OCI-LY1 (cell line): ENCODE data around the gene AHDC1.

Source experiments
- H2AFZ ChIP-seq: fragments of 200-600 bp; sonication (generic), shearing (Covaris generic); 2 replicates; pipeline ENCODE4 v1.6.0; 2014; ENCODE audit warnings: antibody characterized with exemption, mild to moderate bottlenecking, low read length
- H3F3A ChIP-seq: fragments of 200-600 bp; sonication (generic), shearing (Covaris generic); 2 replicates; pipeline ENCODE4 v1.6.0; 2014; ENCODE audit warnings: mild to moderate bottlenecking, antibody characterized with exemption, low read length, moderate library complexity; ENCODE audit not compliant: insufficient read depth
- H3K27ac ChIP-seq: fragments of 200-600 bp; sonication (generic); 2 replicates; pipeline ENCODE4 v1.5.1; 2014; ENCODE audit warnings: low read length, mixed run types, mild to moderate bottlenecking, low read depth; ENCODE audit not compliant: poor library complexity, severe bottlenecking
- H3K27me3 ChIP-seq: fragments of 200-600 bp; sonication (generic); 2 replicates; pipeline ENCODE4 v1.6.0; 2014; ENCODE audit warnings: antibody characterized with exemption, mild to moderate bottlenecking, low read length, moderate library complexity; ENCODE audit not compliant: insufficient read depth
- H3K36me3 ChIP-seq: fragments of 200-600 bp; sonication (generic); 2 replicates; pipeline ENCODE4 v1.6.1; 2014; ENCODE audit warnings: mild to moderate bottlenecking, antibody characterized with exemption, low read length, moderate library complexity, mixed read lengths; ENCODE audit not compliant: insufficient read depth
- H3K4me1 ChIP-seq: fragments of 200-600 bp; sonication (generic); 2 replicates; pipeline ENCODE4 v1.5.1; 2014; ENCODE audit warnings: mild to moderate bottlenecking, low read length, moderate library complexity; ENCODE audit not compliant: insufficient read depth, severe bottlenecking
- H3K4me2 ChIP-seq: fragments of 200-600 bp; sonication (generic), shearing (Covaris generic); 2 replicates; pipeline ENCODE4 v1.6.1; 2014; ENCODE audit warnings: low read length
- H3K4me3 ChIP-seq: fragments of 200-600 bp; sonication (generic); 2 replicates; pipeline ENCODE4 v1.5.1; 2014; ENCODE audit warnings: low read length, low read depth, mild to moderate bottlenecking, mixed read lengths; ENCODE audit not compliant: poor library complexity, severe bottlenecking
- H3K79me2 ChIP-seq: fragments of 200-600 bp; shearing (Covaris generic); 2 replicates; pipeline ENCODE4 v1.6.1; 2016; ENCODE audit warnings: mixed run types, low read length, mixed read lengths; ENCODE audit not compliant: insufficient read depth
- H3K9ac ChIP-seq: fragments of 200-600 bp; sonication (generic), shearing (Covaris generic); 2 replicates; pipeline ENCODE4 v1.6.1; 2014; ENCODE audit warnings: mild to moderate bottlenecking, low read length, mixed read lengths
- H3K9me2 ChIP-seq: fragments of 200-600 bp; sonication (generic), shearing (Covaris generic); 2 replicates; pipeline ENCODE4 v1.6.1; 2014; ENCODE audit warnings: low read depth, mild to moderate bottlenecking, low read length, mixed read lengths
- H3K9me3 ChIP-seq: fragments of 200-600 bp; shearing (Covaris generic); 2 replicates; pipeline ENCODE4 v1.6.1; 2014; ENCODE audit warnings: low read length, mixed read lengths
- H4K20me1 ChIP-seq: fragments of 200-600 bp; sonication (generic), shearing (Covaris generic); 2 replicates; pipeline ENCODE4 v1.6.0; 2016; ENCODE audit warnings: mild to moderate bottlenecking, low read length; ENCODE audit not compliant: insufficient read depth
- CTCF ChIP-seq: fragments of 200-600 bp; sonication (generic), shearing (Covaris generic); IDR thresholded peaks from 2 replicates; pipeline ENCODE4 v1.5.1; 2017; ENCODE audit warnings: mild to moderate bottlenecking, antibody characterized with exemption, low read length, moderate library complexity, mixed read lengths
- EZH2 ChIP-seq: fragments of 200-600 bp; sonication (generic), shearing (Covaris generic); IDR thresholded peaks from 2 replicates; pipeline ENCODE4 v1.8.0; 2017; ENCODE audit warnings: borderline replicate concordance, mixed run types, mild to moderate bottlenecking, antibody characterized with exemption, low read length, moderate library complexity, mixed read lengths

The AHDC1 gene

GRCh38 chr1:27531959-27532685, 71.8 kb downstream of the AHDC1 start:
- H3K4me1 ChIP-seq = peaks cover 25% of the 10 kb centered on the region
- H3K27me3 ChIP-seq = no peaks in the 10 kb centered on the region
- H3K4me3 ChIP-seq = no peak overlapping the region
- H3K27ac ChIP-seq = no peak overlapping the region
- H3K36me3 ChIP-seq = no peaks in the 10 kb centered on the region
- no peak overlapping the region for H3K9ac ChIP-seq
- H3K4me2 ChIP-seq = no peak overlapping the region
- no peaks in the 10 kb centered on the region for H3K79me2 ChIP-seq
- no peaks in the 10 kb centered on the region for H3K9me2 ChIP-seq
- no peaks in the 10 kb centered on the region for H4K20me1 ChIP-seq
- no peaks in the 10 kb centered on the region for H3K9me3 ChIP-seq
- TF ChIP-seq CTCF = no peak
- H2AFZ ChIP-seq = no peak overlapping the region
- peaks cover 9% of the 10 kb centered on the region; the same call in 1 of the 2 replicates for H3F3A ChIP-seq

GRCh38 chr1:27530192-27530591, 73.8 kb downstream of the AHDC1 start:
- Histone ChIP-seq H2AFZ (no peak overlapping the region), H4K20me1 (no peaks in the 10 kb centered on the region), H3K9ac (no peak overlapping the region), H3K36me3 (no peaks in the 10 kb centered on the region), H3K4me2 (no peak overlapping the region), H3K9me3 (no peaks in the 10 kb centered on the region), H3K4me1 (peaks cover 45% of the 10 kb centered on the region), H3K4me3 (no peak overlapping the region), H3K9me2 (no peaks in the 10 kb centered on the region), H3K27ac (peak overlapping the region; percentile 99), H3K27me3 (no peaks in the 10 kb centered on the region), H3F3A (peaks cover 9% of the 10 kb centered on the region; the same call in 1 of the 2 replicates), H3K79me2 (no peaks in the 10 kb centered on the region)
- TF ChIP-seq EZH2 = no peak
- no peak for TF ChIP-seq CTCF

GRCh38 chr1:27529704-27530018, 74.3 kb downstream of the AHDC1 start:
- H3K36me3 ChIP-seq = no peaks in the 10 kb centered on the region
- H3K4me3 ChIP-seq = no peak overlapping the region
- H3K4me2 ChIP-seq = no peak overlapping the region
- H3K4me1 ChIP-seq = peaks cover 50% of the 10 kb centered on the region
- no peak overlapping the region; the same call in 1 of the 2 replicates for H3K9ac ChIP-seq
- H3K9me2 ChIP-seq = no peaks in the 10 kb centered on the region
- no peaks in the 10 kb centered on the region for H3K79me2 ChIP-seq
- TF ChIP-seq EZH2 (no peak), CTCF (no peak)
- H3K27me3 ChIP-seq = no peaks in the 10 kb centered on the region
- H3K9me3 ChIP-seq = no peaks in the 10 kb centered on the region
- H4K20me1 ChIP-seq = no peaks in the 10 kb centered on the region
- peak overlapping the region; percentile 99 for H3K27ac ChIP-seq
- H2AFZ ChIP-seq = no peak overlapping the region
- peaks cover 9% of the 10 kb centered on the region; the same call in 1 of the 2 replicates for H3F3A ChIP-seq
